ENCODE measurements around the gene LILRA2.

Gene LILRA2

GRCh38 chr19:54608205-54608604 is 34.6 kb downstream of the LILRA2 start:
- no peaks in the 10 kb centered on the region for H3K36me3 ChIP-seq
- no peak overlapping the region for H3K4me3 ChIP-seq (ENCODE audit: low read depth in 1 of 2, low read length in 1 of 2)
- peaks cover 21% of the 10 kb centered on the region for H3K27me3 ChIP-seq
- no peak overlapping the region for H3K27ac ChIP-seq
- no peaks in the 10 kb centered on the region for H3K4me1 ChIP-seq (ENCODE audit: control insufficient read depth in 1 of 2, insufficient read depth in 1 of 2, low read depth in 1 of 2, low read length in 1 of 2)
- H3K9me3 ChIP-seq: no peaks in the 10 kb centered on the region
- TF ChIP-seq CTCF (IDR thresholded peaks at IDR 0.05): no peak

GRCh38 chr19:54608792-54609191 is 35.2 kb downstream of the LILRA2 start:
- H3K4me3 ChIP-seq (ENCODE audit: low read depth in 1 of 2, low read length in 1 of 2): no peak overlapping the region
- peaks cover 15% of the 10 kb centered on the region for H3K27me3 ChIP-seq
- H3K36me3 ChIP-seq: no peaks in the 10 kb centered on the region
- no peak overlapping the region for H3K27ac ChIP-seq
- no peak for TF ChIP-seq CTCF (IDR thresholded peaks at IDR 0.05)
- H3K9me3 ChIP-seq: no peaks in the 10 kb centered on the region
- no peaks in the 10 kb centered on the region for H3K4me1 ChIP-seq (ENCODE audit: control insufficient read depth in 1 of 2, insufficient read depth in 1 of 2, low read depth in 1 of 2, low read length in 1 of 2)

GRCh38 chr19:54609356-54609791 is 35.8 kb downstream of the LILRA2 start:
- Histone ChIP-seq H3K9me3 (no peaks in the 10 kb centered on the region), H3K4me1 (ENCODE audit: control insufficient read depth in 1 of 2, insufficient read depth in 1 of 2, low read depth in 1 of 2, low read length in 1 of 2) (no peaks in the 10 kb centered on the region), H3K36me3 (no peaks in the 10 kb centered on the region), H3K4me3 (ENCODE audit: low read depth in 1 of 2, low read length in 1 of 2) (no peak overlapping the region), H3K27ac (no peak overlapping the region), H3K27me3 (peaks cover 10% of the 10 kb centered on the region)
- TF ChIP-seq CTCF (IDR thresholded peaks at IDR 0.05): no peak

GRCh38 chr19:54612428-54612827 is 38.8 kb downstream of the LILRA2 start:
- Histone ChIP-seq H3K9me3 (no peaks in the 10 kb centered on the region), H3K36me3 (no peaks in the 10 kb centered on the region), H3K27me3 (no peaks in the 10 kb centered on the region), H3K4me3 (ENCODE audit: low read depth in 1 of 2, low read length in 1 of 2) (no peak overlapping the region), H3K27ac (no peak overlapping the region), H3K4me1 (ENCODE audit: control insufficient read depth in 1 of 2, insufficient read depth in 1 of 2, low read depth in 1 of 2, low read length in 1 of 2) (no peaks in the 10 kb centered on the region)
- no peak for TF ChIP-seq CTCF (IDR thresholded peaks at IDR 0.05)

GRCh38 chr19:54614726-54615125 is 41.1 kb downstream of the LILRA2 start:
- H3K27me3 ChIP-seq: no peaks in the 10 kb centered on the region
- no peak for TF ChIP-seq CTCF (IDR thresholded peaks at IDR 0.05)
- no peak overlapping the region for H3K27ac ChIP-seq
- H3K9me3 ChIP-seq: no peaks in the 10 kb centered on the region
- no peaks in the 10 kb centered on the region for H3K36me3 ChIP-seq
- no peak overlapping the region for H3K4me3 ChIP-seq (ENCODE audit: low read depth in 1 of 2, low read length in 1 of 2)
- H3K4me1 ChIP-seq (ENCODE audit: control insufficient read depth in 1 of 2, insufficient read depth in 1 of 2, low read depth in 1 of 2, low read length in 1 of 2): no peaks in the 10 kb centered on the region

- Histone ChIP-seq H3K4me1 (ENCODE audit: control insufficient read depth in 1 of 2, insufficient read depth in 1 of 2, low read depth in 1 of 2, low read length in 1 of 2) (no peaks in the 10 kb centered on the region), H3K27ac (no peak overlapping the region)
These were observed 42.5 kb downstream of the LILRA2 start for GRCh38 chr19:54616057-54616456.

More at GRCh38 chr19:54616057-54616456, 42.5 kb downstream of the LILRA2 start:
- H3K36me3 ChIP-seq: no peaks in the 10 kb centered on the region
- H3K9me3 ChIP-seq: no peaks in the 10 kb centered on the region
- no peak for TF ChIP-seq CTCF (IDR thresholded peaks at IDR 0.05)
- H3K27me3 ChIP-seq: no peaks in the 10 kb centered on the region
- H3K4me3 ChIP-seq (ENCODE audit: low read depth in 1 of 2, low read length in 1 of 2): no peak overlapping the region
